WTC11 (cell line): ENCODE measurements around the gene KIAA1671.

Experiments used
- ELF4 ChIP-seq: sonication (generic); formaldehyde crosslinking; IDR thresholded peaks from 2 replicates; pipeline ENCODE4 v1.8.1; 2022; ENCODE audit warnings: low read depth, mild to moderate bottlenecking, moderate library complexity, missing genetic modification reagents
- FOXJ3 ChIP-seq: sonication (generic); formaldehyde crosslinking; IDR thresholded peaks from 2 replicates; pipeline ENCODE4 v1.9.0; 2021; ENCODE audit warnings: missing genetic modification reagents, mild to moderate bottlenecking, borderline replicate concordance
- FOXK1 ChIP-seq: sonication (generic); formaldehyde crosslinking; IDR thresholded peaks from 2 replicates; pipeline ENCODE4 v1.8.0; 2022; ENCODE audit warnings: mild to moderate bottlenecking, moderate library complexity, missing genetic modification reagents
- FOXP1 ChIP-seq: sonication (generic); formaldehyde crosslinking; IDR thresholded peaks from 2 replicates; pipeline ENCODE4 v1.8.0; 2022; ENCODE audit warnings: missing genetic modification reagents, mild to moderate bottlenecking, moderate library complexity, borderline replicate concordance
- NR2C2 ChIP-seq: sonication (generic); formaldehyde crosslinking; IDR thresholded peaks from 2 replicates; pipeline ENCODE4 v1.8.0; 2022; ENCODE audit warnings: mild to moderate bottlenecking, missing genetic modification reagents
- SP1 ChIP-seq: sonication (generic); formaldehyde crosslinking; conservative IDR thresholded peaks from 2 replicates; pipeline ENCODE4 v1.8.1; 2022; ENCODE audit warnings: missing genetic modification reagents
- TCF7 ChIP-seq: sonication (generic); formaldehyde crosslinking; IDR thresholded peaks from 2 replicates; pipeline ENCODE4 v1.8.0; 2022; ENCODE audit warnings: mild to moderate bottlenecking, low read depth, missing genetic modification reagents, moderate library complexity
- TEAD1 ChIP-seq: sonication (generic); formaldehyde crosslinking; IDR thresholded peaks from 2 replicates; pipeline ENCODE4 v1.8.0; 2022; ENCODE audit warnings: mild to moderate bottlenecking, missing genetic modification reagents
- TEAD4 ChIP-seq: sonication (generic); formaldehyde crosslinking; IDR thresholded peaks from 2 replicates; pipeline ENCODE4 v1.8.0; 2022; ENCODE audit warnings: mild to moderate bottlenecking, missing genetic modification reagents
- USF1 ChIP-seq: sonication (generic); formaldehyde crosslinking; IDR thresholded peaks from 2 replicates; pipeline ENCODE4 v1.8.0; 2022; ENCODE audit warnings: mild to moderate bottlenecking, missing genetic modification reagents
- TF ChIP-seq, protein P1 (sequence below): sonication (generic); formaldehyde crosslinking; conservative IDR thresholded peaks from 2 replicates; pipeline ENCODE4 v1.8.1; 2022; ENCODE audit warnings: mild to moderate bottlenecking, missing genetic modification reagents
- TF ChIP-seq, protein P2 (sequence below): fragments of 200-600 bp; IDR thresholded peaks from 2 replicates; pipeline ENCODE4 v1.8.0; 2022; ENCODE audit warnings: antibody characterized with exemption
- TF ChIP-seq, protein P3 (sequence below): sonication (generic); formaldehyde crosslinking; IDR thresholded peaks from 2 replicates; pipeline ENCODE4 v1.8.1; 2023; ENCODE audit warnings: mild to moderate bottlenecking, missing genetic modification reagents, moderate library complexity

GRCh38 chr22:25045159-25045558 is 92.6 kb downstream of the KIAA1671 start:
- TF ChIP-seq, protein P1, sequence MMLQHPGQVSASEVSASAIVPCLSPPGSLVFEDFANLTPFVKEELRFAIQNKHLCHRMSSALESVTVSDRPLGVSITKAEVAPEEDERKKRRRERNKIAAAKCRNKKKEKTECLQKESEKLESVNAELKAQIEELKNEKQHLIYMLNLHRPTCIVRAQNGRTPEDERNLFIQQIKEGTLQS: no peak
- no peak for TF ChIP-seq SP1 (CRISPR knock-in tag)
- TF ChIP-seq NR2C2 (CRISPR knock-in tag): no peak
- no peak for TF ChIP-seq FOXP1 (CRISPR knock-in tag)
- TF ChIP-seq, protein P2, sequence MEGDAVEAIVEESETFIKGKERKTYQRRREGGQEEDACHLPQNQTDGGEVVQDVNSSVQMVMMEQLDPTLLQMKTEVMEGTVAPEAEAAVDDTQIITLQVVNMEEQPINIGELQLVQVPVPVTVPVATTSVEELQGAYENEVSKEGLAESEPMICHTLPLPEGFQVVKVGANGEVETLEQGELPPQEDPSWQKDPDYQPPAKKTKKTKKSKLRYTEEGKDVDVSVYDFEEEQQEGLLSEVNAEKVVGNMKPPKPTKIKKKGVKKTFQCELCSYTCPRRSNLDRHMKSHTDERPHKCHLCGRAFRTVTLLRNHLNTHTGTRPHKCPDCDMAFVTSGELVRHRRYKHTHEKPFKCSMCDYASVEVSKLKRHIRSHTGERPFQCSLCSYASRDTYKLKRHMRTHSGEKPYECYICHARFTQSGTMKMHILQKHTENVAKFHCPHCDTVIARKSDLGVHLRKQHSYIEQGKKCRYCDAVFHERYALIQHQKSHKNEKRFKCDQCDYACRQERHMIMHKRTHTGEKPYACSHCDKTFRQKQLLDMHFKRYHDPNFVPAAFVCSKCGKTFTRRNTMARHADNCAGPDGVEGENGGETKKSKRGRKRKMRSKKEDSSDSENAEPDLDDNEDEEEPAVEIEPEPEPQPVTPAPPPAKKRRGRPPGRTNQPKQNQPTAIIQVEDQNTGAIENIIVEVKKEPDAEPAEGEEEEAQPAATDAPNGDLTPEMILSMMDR: no peak
- no peak for TF ChIP-seq ELF4 (CRISPR knock-in tag)
- no peak for TF ChIP-seq TEAD4
- no peak for TF ChIP-seq USF1
- TF ChIP-seq, protein P3, sequence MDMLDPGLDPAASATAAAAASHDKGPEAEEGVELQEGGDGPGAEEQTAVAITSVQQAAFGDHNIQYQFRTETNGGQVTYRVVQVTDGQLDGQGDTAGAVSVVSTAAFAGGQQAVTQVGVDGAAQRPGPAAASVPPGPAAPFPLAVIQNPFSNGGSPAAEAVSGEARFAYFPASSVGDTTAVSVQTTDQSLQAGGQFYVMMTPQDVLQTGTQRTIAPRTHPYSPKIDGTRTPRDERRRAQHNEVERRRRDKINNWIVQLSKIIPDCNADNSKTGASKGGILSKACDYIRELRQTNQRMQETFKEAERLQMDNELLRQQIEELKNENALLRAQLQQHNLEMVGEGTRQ (CRISPR knock-in tag): no peak
- no peak for TF ChIP-seq TCF7 (CRISPR knock-in tag)
- TF ChIP-seq TEAD1: no peak
- TF ChIP-seq FOXJ3 (CRISPR knock-in tag): no peak
- no peak for TF ChIP-seq FOXK1 (CRISPR knock-in tag)
